Measurements from ENCODE around the gene VIPAS39. TPM values are rescaled to one million over a fixed set of nuclear protein-coding genes. Genes with fewer than 3 reads are reported as not detected.
A peak's percentile ranks its signal among the peaks of the same experiment; 100 is the strongest.

The VIPAS39 gene
- total and polyA plus RNA-seq, 9 of the 15 experiments (the other 6 are each of a cell fraction or from before 2014, with no cell fraction given) = 5.7 to 25.6 (median 9.9) TPM

GRCh38 chr14:77457522-77458248, at the start of gene VIPAS39, which contains the start of gene AHSA1 (continued):
- TF ChIP-seq RREB1 (CRISPR knock-in tag; IDR thresholded peaks at IDR 0.05) (no peak), ETS2 (tag; IDR thresholded peaks at IDR 0.05; ENCODE audit: borderline replicate concordance, poor library complexity, severe bottlenecking) (no peak), SMARCA4 (IDR thresholded peaks at IDR 0.05) (no peak), PHF20 (IDR thresholded peaks at IDR 0.05; ENCODE audit: partially characterized antibody) (peak; percentile 52), HDAC6 (IDR thresholded peaks at IDR 0.05; ENCODE audit: low read depth, low read length) (no peak), ZNF12 (CRISPR knock-in tag; IDR thresholded peaks at IDR 0.05) (no peak), ZNF24 (IDR thresholded peaks at IDR 0.05) (no peak), KDM4B (IDR thresholded peaks at IDR 0.05; ENCODE audit: borderline replicate concordance in 2 of 2, low read depth in 1 of 2) (peak in 1 of 2 experiments; percentile 81; a peak in 1 of 4 replicates), CHD4 (IDR thresholded peaks at IDR 0.05; ENCODE audit: insufficient read depth, insufficient replicate concordance, low read depth, low read length, poor library complexity, severe bottlenecking) (no peak), SETDB1 (IDR thresholded peaks at IDR 0.05; ENCODE audit: low read length) (no peak), TEAD4 (IDR thresholded peaks at IDR 0.05; ENCODE audit: low read length) (no peak), TEAD4 (CRISPR knock-in tag; IDR thresholded peaks at IDR 0.05; ENCODE audit: borderline replicate concordance) (no peak), KLF10 (CRISPR knock-in tag; IDR thresholded peaks at IDR 0.05) (no peak), PYGO2 (tag; IDR thresholded peaks at IDR 0.05) (no peak), CSDE1 (IDR thresholded peaks at IDR 0.05) (no peak), RAD51 (IDR thresholded peaks at IDR 0.05; ENCODE audit: borderline replicate concordance, low read depth) (no peak), RBM34 (IDR thresholded peaks at IDR 0.05; ENCODE audit: borderline replicate concordance, insufficient read depth, low read length) (no peak), ZNF324 (CRISPR knock-in tag; IDR thresholded peaks at IDR 0.05) (no peak), PTTG1 (tag; IDR thresholded peaks at IDR 0.05; ENCODE audit: low read depth) (no peak)
- TF ChIP-seq, protein P1, sequence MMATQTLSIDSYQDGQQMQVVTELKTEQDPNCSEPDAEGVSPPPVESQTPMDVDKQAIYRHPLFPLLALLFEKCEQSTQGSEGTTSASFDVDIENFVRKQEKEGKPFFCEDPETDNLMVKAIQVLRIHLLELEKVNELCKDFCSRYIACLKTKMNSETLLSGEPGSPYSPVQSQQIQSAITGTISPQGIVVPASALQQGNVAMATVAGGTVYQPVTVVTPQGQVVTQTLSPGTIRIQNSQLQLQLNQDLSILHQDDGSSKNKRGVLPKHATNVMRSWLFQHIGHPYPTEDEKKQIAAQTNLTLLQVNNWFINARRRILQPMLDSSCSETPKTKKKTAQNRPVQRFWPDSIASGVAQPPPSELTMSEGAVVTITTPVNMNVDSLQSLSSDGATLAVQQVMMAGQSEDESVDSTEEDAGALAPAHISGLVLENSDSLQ (IDR thresholded peaks at IDR 0.05) = peak; percentile 69
